HepG2 (cell line): Measurements from ENCODE around the gene FOXA1. TPM values are rescaled to one million over a fixed set of nuclear protein-coding genes. Genes with fewer than 3 reads are reported as not detected.
A peak's percentile ranks its signal among the peaks of the same experiment; 100 is the strongest.

ENCODE experiments used
- ARNT2 ChIP-seq: sonication (generic); formaldehyde crosslinking; IDR thresholded peaks from 2 replicates; pipeline ENCODE4 v1.8.0; 2022; ENCODE audit warnings: mild to moderate bottlenecking, low read depth, missing genetic modification reagents, moderate library complexity
- BCL6 ChIP-seq: IDR thresholded peaks from 2 replicates; pipeline ENCODE4 v1.6.1; 2016; ENCODE audit warnings: missing genetic modification reagents, missing compliant biosample characterization
- FOXJ3 ChIP-seq: sonication (generic); formaldehyde crosslinking; IDR thresholded peaks from 2 replicates; pipeline ENCODE4 v1.4.0; 2020; ENCODE audit warnings: missing genetic modification reagents, mild to moderate bottlenecking, borderline replicate concordance
- GATAD2A ChIP-seq: IDR thresholded peaks from 2 replicates; pipeline ENCODE4 v1.6.1; 2016
- HOXA3 ChIP-seq: sonication (generic); formaldehyde crosslinking; IDR thresholded peaks from 2 replicates; pipeline ENCODE4 v1.5.0; 2020; ENCODE audit warnings: missing genetic modification reagents
- KAT8 ChIP-seq: IDR thresholded peaks from 2 replicates; pipeline ENCODE4 v1.6.1; 2016; ENCODE audit warnings: missing genetic modification reagents, missing compliant biosample characterization
- MTA1 ChIP-seq: sonication (generic); formaldehyde crosslinking; IDR thresholded peaks from 2 replicates; pipeline ENCODE4 v1.4.0; 2020; ENCODE audit warnings: missing genetic modification reagents, mild to moderate bottlenecking, borderline replicate concordance
- MXD4 ChIP-seq: IDR thresholded peaks from 2 replicates; pipeline ENCODE4 v1.6.1; 2016; ENCODE audit warnings: mild to moderate bottlenecking, missing biosample characterization, missing genetic modification reagents
- SRSF1 ChIP-seq: fragments of 200-400 bp; formaldehyde crosslinking; optimal IDR thresholded peaks from 2 replicates; pipeline ENCODE3; 2017; ENCODE audit warnings: mild to moderate bottlenecking, low read depth, low read length, moderate library complexity
- TAF15 ChIP-seq: fragments of 200-400 bp; formaldehyde crosslinking; IDR thresholded peaks from one replicate; pipeline ENCODE4 v1.6.1; 2018; ENCODE audit warnings: mild to moderate bottlenecking, low read depth, low read length; ENCODE audit not compliant: poor library complexity, severe bottlenecking
- TP53 ChIP-seq: sonication (generic); formaldehyde crosslinking; conservative IDR thresholded peaks from 2 replicates; pipeline ENCODE4 v1.4.0; 2020; ENCODE audit warnings: missing genetic modification reagents
- ZBTB8A ChIP-seq: sonication (generic); formaldehyde crosslinking; IDR thresholded peaks from 2 replicates; pipeline ENCODE4 v1.4.0; 2020; ENCODE audit warnings: mild to moderate bottlenecking, low read depth, missing genetic modification reagents, borderline replicate concordance
- ZMYM4 ChIP-seq: sonication (generic); formaldehyde crosslinking; IDR thresholded peaks from 2 replicates; pipeline ENCODE4 v1.8.1; 2023; ENCODE audit warnings: mild to moderate bottlenecking, missing genetic modification reagents
- ZNF180 ChIP-seq: sonication (generic); formaldehyde crosslinking; IDR thresholded peaks from 2 replicates; pipeline ENCODE4 v1.4.0; 2020; ENCODE audit warnings: low read depth, missing genetic modification reagents, borderline replicate concordance
- ZNF3 ChIP-seq: IDR thresholded peaks from 2 replicates; pipeline ENCODE4 v1.7.0; 2017; ENCODE audit warnings: inconsistent platforms
- ZNF326 ChIP-seq: sonication (generic); formaldehyde crosslinking; IDR thresholded peaks from 2 replicates; pipeline ENCODE4 v1.4.0; 2020; ENCODE audit warnings: missing genetic modification reagents, borderline replicate concordance
- ZNF350 ChIP-seq: sonication (generic); formaldehyde crosslinking; IDR thresholded peaks from 2 replicates; pipeline ENCODE4 v1.4.0; 2020; ENCODE audit warnings: mild to moderate bottlenecking, low read depth, missing genetic modification reagents, borderline replicate concordance
- ZNF441 ChIP-seq: sonication (generic); formaldehyde crosslinking; IDR thresholded peaks from 2 replicates; pipeline ENCODE4 v1.7.0; 2021; ENCODE audit warnings: missing genetic modification reagents, borderline replicate concordance
- ZNF468 ChIP-seq: sonication (generic); formaldehyde crosslinking; IDR thresholded peaks from 2 replicates; pipeline ENCODE4 v1.8.0; 2022; ENCODE audit warnings: mild to moderate bottlenecking, moderate library complexity, missing genetic modification reagents
- ZNF546 ChIP-seq: sonication (generic); formaldehyde crosslinking; conservative IDR thresholded peaks from 2 replicates; pipeline ENCODE4 v1.8.1; 2023; ENCODE audit warnings: mild to moderate bottlenecking, missing genetic modification reagents
- polyA plus RNA-seq, 8 experiments: library from polyadenylated mRNA; depleted of rRNA in 3 of 8; stranded (reverse) in 7 of 8; unstranded in 1 of 8; fragments of >200 nt; fragmentation: Illumina TruSeq in 4 of 8; extraction: Trizol in 4 of 8; gene quantifications; 2 replicates each; pipeline versions ENCODE4 v1.2.1 to v1.2.3, GENCODE V29; 2011 to 2016; ENCODE audit warnings: low read depth in 4 of 8, missing spikeins in 1 of 8, mixed read lengths in 1 of 8; ENCODE audit not compliant: insufficient read depth in 1 of 8
- total RNA-seq, 5 experiments: library from RNA; depleted of rRNA; stranded (reverse); fragments of >200 nt; fragmentation: Illumina TruSeq; extraction: Trizol; gene quantifications; 2 replicates each; pipeline ENCODE4 v1.2.3, GENCODE V29; 2016; ENCODE audit warnings: low read depth in 1 of 5
- TF ChIP-seq, protein P1 (sequence below): sonication (generic); formaldehyde crosslinking; IDR thresholded peaks from 2 replicates; pipeline ENCODE4 v1.5.0; 2020; ENCODE audit warnings: missing genetic modification reagents
- TF ChIP-seq, protein P2 (sequence below): IDR thresholded peaks from 2 replicates; pipeline ENCODE4 v1.6.1; 2016; ENCODE audit warnings: low read depth
- TF ChIP-seq, protein P3 (sequence below): sonication (generic); formaldehyde crosslinking; IDR thresholded peaks from 2 replicates; pipeline ENCODE4 v1.4.0; 2020; ENCODE audit warnings: missing genetic modification reagents, low read depth, mild to moderate bottlenecking, borderline replicate concordance
- TF ChIP-seq, protein P4 (sequence below): fragments of 450-650 bp; IDR thresholded peaks from 2 replicates; pipeline ENCODE4 v1.6.1; 2017; ENCODE audit warnings: mild to moderate bottlenecking

Gene FOXA1
- total and polyA plus RNA-seq, 2 of the 13 experiments (the other 11 are each of a cell fraction or from before 2014, with no cell fraction given) = 43.4 to 58.6 TPM

DNA sequence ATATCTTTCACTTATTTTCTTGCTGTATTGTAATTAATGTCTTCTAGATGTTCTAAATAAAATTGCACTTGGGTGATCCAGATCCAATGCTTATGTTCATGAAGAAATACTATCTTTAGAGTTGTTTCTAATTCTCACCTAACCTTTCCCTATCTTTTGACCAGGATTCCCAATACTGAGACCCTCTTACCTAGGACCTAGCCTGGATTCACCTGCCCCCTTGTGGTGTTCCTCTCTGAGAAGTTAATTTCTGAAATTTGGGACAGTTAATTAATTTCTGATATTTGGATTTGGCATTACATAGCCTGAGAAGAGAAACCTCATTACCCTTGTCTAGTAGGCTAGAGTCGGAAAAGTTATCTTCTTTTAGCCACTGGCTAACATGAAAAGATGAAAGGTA, 29.5 kb downstream of the FOXA1 start (continued):
- TF ChIP-seq MTA1 (CRISPR knock-in tag) (no peak), ZNF326 (CRISPR knock-in tag) (no peak), KAT8 (CRISPR knock-in tag) (peak; percentile 56; the same call in 1 of the 2 replicates), GATAD2A (CRISPR knock-in tag) (peak; percentile 78), FOXJ3 (peak; percentile 31; the same call in 1 of the 2 replicates), ZNF180 (no peak), ZBTB8A (CRISPR knock-in tag) (no peak), TAF15 (no peak), ZNF546 (CRISPR knock-in tag) (no peak), ZNF350 (CRISPR knock-in tag) (no peak), ZNF441 (no peak), ARNT2 (CRISPR knock-in tag) (no peak), SRSF1 (no peak), BCL6 (peak; percentile 34; the same call in 1 of the 2 replicates), HOXA3 (no peak), TP53 (CRISPR knock-in tag) (no peak), MXD4 (CRISPR knock-in tag) (0 out of 2 replicates have a peak, but pooled peaks have one; percentile 14), ZMYM4 (CRISPR knock-in tag) (peak; percentile 76; the same call in 1 of the 2 replicates), ZNF3 (CRISPR knock-in tag) (no peak), ZNF468 (no peak)
- TF ChIP-seq, protein P1, sequence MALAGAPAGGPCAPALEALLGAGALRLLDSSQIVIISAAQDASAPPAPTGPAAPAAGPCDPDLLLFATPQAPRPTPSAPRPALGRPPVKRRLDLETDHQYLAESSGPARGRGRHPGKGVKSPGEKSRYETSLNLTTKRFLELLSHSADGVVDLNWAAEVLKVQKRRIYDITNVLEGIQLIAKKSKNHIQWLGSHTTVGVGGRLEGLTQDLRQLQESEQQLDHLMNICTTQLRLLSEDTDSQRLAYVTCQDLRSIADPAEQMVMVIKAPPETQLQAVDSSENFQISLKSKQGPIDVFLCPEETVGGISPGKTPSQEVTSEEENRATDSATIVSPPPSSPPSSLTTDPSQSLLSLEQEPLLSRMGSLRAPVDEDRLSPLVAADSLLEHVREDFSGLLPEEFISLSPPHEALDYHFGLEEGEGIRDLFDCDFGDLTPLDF = no peak
- TF ChIP-seq, protein P2, sequence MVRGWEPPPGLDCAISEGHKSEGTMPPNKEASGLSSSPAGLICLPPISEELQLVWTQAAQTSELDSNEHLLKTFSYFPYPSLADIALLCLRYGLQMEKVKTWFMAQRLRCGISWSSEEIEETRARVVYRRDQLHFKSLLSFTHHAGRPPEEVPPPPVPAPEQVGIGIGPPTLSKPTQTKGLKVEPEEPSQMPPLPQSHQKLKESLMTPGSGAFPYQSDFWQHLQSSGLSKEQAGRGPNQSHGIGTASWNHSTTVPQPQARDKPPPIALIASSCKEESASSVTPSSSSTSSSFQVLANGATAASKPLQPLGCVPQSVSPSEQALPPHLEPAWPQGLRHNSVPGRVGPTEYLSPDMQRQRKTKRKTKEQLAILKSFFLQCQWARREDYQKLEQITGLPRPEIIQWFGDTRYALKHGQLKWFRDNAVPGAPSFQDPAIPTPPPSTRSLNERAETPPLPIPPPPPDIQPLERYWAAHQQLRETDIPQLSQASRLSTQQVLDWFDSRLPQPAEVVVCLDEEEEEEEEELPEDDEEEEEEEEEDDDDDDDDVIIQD (CRISPR knock-in tag) = peak; percentile 32; the same call in 1 of the 2 replicates
- TF ChIP-seq, protein P3, sequence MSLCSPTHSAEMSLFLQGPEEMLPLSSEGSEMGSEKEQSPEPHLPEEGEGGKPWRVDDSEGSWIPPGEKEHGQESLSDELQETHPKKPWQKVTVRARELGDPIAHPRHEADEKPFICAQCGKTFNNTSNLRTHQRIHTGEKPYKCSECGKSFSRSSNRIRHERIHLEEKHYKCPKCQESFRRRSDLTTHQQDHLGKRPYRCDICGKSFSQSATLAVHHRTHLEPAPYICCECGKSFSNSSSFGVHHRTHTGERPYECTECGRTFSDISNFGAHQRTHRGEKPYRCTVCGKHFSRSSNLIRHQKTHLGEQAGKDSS = no peak
- TF ChIP-seq, protein P4, sequence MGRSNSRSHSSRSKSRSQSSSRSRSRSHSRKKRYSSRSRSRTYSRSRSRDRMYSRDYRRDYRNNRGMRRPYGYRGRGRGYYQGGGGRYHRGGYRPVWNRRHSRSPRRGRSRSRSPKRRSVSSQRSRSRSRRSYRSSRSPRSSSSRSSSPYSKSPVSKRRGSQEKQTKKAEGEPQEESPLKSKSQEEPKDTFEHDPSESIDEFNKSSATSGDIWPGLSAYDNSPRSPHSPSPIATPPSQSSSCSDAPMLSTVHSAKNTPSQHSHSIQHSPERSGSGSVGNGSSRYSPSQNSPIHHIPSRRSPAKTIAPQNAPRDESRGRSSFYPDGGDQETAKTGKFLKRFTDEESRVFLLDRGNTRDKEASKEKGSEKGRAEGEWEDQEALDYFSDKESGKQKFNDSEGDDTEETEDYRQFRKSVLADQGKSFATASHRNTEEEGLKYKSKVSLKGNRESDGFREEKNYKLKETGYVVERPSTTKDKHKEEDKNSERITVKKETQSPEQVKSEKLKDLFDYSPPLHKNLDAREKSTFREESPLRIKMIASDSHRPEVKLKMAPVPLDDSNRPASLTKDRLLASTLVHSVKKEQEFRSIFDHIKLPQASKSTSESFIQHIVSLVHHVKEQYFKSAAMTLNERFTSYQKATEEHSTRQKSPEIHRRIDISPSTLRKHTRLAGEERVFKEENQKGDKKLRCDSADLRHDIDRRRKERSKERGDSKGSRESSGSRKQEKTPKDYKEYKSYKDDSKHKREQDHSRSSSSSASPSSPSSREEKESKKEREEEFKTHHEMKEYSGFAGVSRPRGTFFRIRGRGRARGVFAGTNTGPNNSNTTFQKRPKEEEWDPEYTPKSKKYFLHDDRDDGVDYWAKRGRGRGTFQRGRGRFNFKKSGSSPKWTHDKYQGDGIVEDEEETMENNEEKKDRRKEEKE = no peak
